ENCODE measurements around the gene FBRSL1. TPM values are rescaled to one million over a fixed set of nuclear protein-coding genes. Genes with fewer than 3 reads are reported as not detected.
A peak's percentile ranks its signal among the peaks of the same experiment; 100 is the strongest.

The FBRSL1 gene
- total RNA-seq, 1 experiment from 2014 or later: 45.3 TPM

GRCh38 chr12:132477703-132478432, 12.1 kb upstream of the FBRSL1 start:
- no TSS peak for BruUV-seq (replicated peaks)
- H3K4me1 ChIP-seq (ENCODE audit: insufficient read depth, low read length): no peaks in the 10 kb centered on the region
- H4K20me1 ChIP-seq (ENCODE audit: low read length): no peaks in the 10 kb centered on the region
- no peaks in the 10 kb centered on the region for H3K9me3 ChIP-seq (ENCODE audit: low read length)
- intact Hi-C loops (cut with micrococcal nuclease): no loop called here
- TF ChIP-seq EZH2 (IDR thresholded peaks at IDR 0.05; ENCODE audit: low read length, unreplicated experiment): no peak
- no peak for TF ChIP-seq EZH2phosphoT487 (IDR thresholded peaks at IDR 0.05; ENCODE audit: borderline replicate concordance, low read length)
- TF ChIP-seq CTCF (conservative IDR thresholded peaks at IDR 0.05; ENCODE audit: low read depth, low read length): no peak
- ATAC-seq (no peak), DNase-seq (no peak)
- no peaks in the 10 kb centered on the region for H3F3A ChIP-seq (ENCODE audit: low read length, unreplicated experiment)
- H3K79me2 ChIP-seq (ENCODE audit: low read length): no peaks in the 10 kb centered on the region
- no peak overlapping the region for H2AFZ ChIP-seq (ENCODE audit: low read length)
- H3K9ac ChIP-seq (ENCODE audit: low read length): no peak overlapping the region
- H3K4me3 ChIP-seq (ENCODE audit: low read length): no peak overlapping the region
- ChIA-PET POLR2A (ENCODE audit: unreplicated experiment) (no interaction called here), CTCF (no interaction called here)
- 0 out of 2 replicates have a peak, but pooled peaks cover 3% of the 10 kb centered on the region for H3K27me3 ChIP-seq (ENCODE audit: low read length)
- H3K27ac ChIP-seq (ENCODE audit: low read length): no peak overlapping the region
- H3K36me3 ChIP-seq (ENCODE audit: low read depth, low read length): no peaks in the 10 kb centered on the region
- H3K4me2 ChIP-seq (ENCODE audit: low read length): no peak overlapping the region
- no peaks in the 10 kb centered on the region for H3K9me2 ChIP-seq (replicated peaks; ENCODE audit: low read length)

- Histone ChIP-seq H3K4me2 (ENCODE audit: low read length) (no peak overlapping the region), H3K27ac (ENCODE audit: low read length) (no peak overlapping the region), H3K36me3 (ENCODE audit: low read depth, low read length) (no peaks in the 10 kb centered on the region), H3K27me3 (ENCODE audit: low read length) (0 out of 2 replicates have a peak, but pooled peaks cover 3% of the 10 kb centered on the region), H4K20me1 (ENCODE audit: low read length) (no peaks in the 10 kb centered on the region), H2AFZ (ENCODE audit: low read length) (no peak overlapping the region), H3F3A (ENCODE audit: low read length, unreplicated experiment) (no peaks in the 10 kb centered on the region), H3K4me1 (ENCODE audit: insufficient read depth, low read length) (no peaks in the 10 kb centered on the region), H3K79me2 (ENCODE audit: low read length) (no peaks in the 10 kb centered on the region), H3K9me2 (replicated peaks; ENCODE audit: low read length) (no peaks in the 10 kb centered on the region), H3K4me3 (ENCODE audit: low read length) (no peak overlapping the region), H3K9ac (ENCODE audit: low read length) (no peak overlapping the region), H3K9me3 (ENCODE audit: low read length) (no peaks in the 10 kb centered on the region)
- intact Hi-C loops (cut with micrococcal nuclease): no loop called here
- ATAC-seq (no peak), DNase-seq (no peak)
- ChIA-PET POLR2A (ENCODE audit: unreplicated experiment) (no interaction called here), CTCF (no interaction called here)
- TF ChIP-seq EZH2 (IDR thresholded peaks at IDR 0.05; ENCODE audit: low read length, unreplicated experiment) (no peak), CTCF (conservative IDR thresholded peaks at IDR 0.05; ENCODE audit: low read depth, low read length) (no peak), EZH2phosphoT487 (IDR thresholded peaks at IDR 0.05; ENCODE audit: borderline replicate concordance, low read length) (no peak)
- BruUV-seq (replicated peaks): no TSS peak
Measured at GRCh38 chr12:132478433-132478803, 11.5 kb upstream of the FBRSL1 start.

GRCh38 chr12:132478845-132479244, 11.1 kb upstream of the FBRSL1 start:
- intact Hi-C loops (cut with micrococcal nuclease): no loop called here
- Histone ChIP-seq H3K27me3 (ENCODE audit: low read length) (0 out of 2 replicates have a peak, but pooled peaks cover 3% of the 10 kb centered on the region), H3F3A (ENCODE audit: low read length, unreplicated experiment) (no peaks in the 10 kb centered on the region), H3K79me2 (ENCODE audit: low read length) (no peaks in the 10 kb centered on the region), H4K20me1 (ENCODE audit: low read length) (no peaks in the 10 kb centered on the region), H3K27ac (ENCODE audit: low read length) (no peak overlapping the region), H3K9ac (ENCODE audit: low read length) (no peak overlapping the region), H3K9me2 (replicated peaks; ENCODE audit: low read length) (no peaks in the 10 kb centered on the region), H3K36me3 (ENCODE audit: low read depth, low read length) (no peaks in the 10 kb centered on the region), H3K4me2 (ENCODE audit: low read length) (no peak overlapping the region), H3K9me3 (ENCODE audit: low read length) (no peaks in the 10 kb centered on the region), H3K4me1 (ENCODE audit: insufficient read depth, low read length) (no peaks in the 10 kb centered on the region), H2AFZ (ENCODE audit: low read length) (no peak overlapping the region), H3K4me3 (ENCODE audit: low read length) (no peak overlapping the region)
- DNase-seq: peak; percentile 55
- no peak for TF ChIP-seq EZH2phosphoT487 (IDR thresholded peaks at IDR 0.05; ENCODE audit: borderline replicate concordance, low read length)
- peak; percentile 55 for TF ChIP-seq CTCF (conservative IDR thresholded peaks at IDR 0.05; ENCODE audit: low read depth, low read length)
- no TSS peak for BruUV-seq (replicated peaks)
- peak; percentile 65 for ATAC-seq
- ChIA-PET CTCF (no interaction called here), POLR2A (ENCODE audit: unreplicated experiment) (no interaction called here)

Data from PC-3 (cell line).